ENCODE results near the gene ATP10B. TPM values are rescaled to one million over a fixed set of nuclear protein-coding genes. Genes with fewer than 3 reads are reported as not detected.
"Not testable (repeated sequence)": the region's sequence is repeated elsewhere in the genome, so short reads cannot be mapped to it uniquely, and the experiment has no call there.

The ATP10B gene
- total RNA-seq, 2 experiments from 2014 or later = not detected

- Mint-ChIP-seq H3K27ac (no peak overlapping the region), H3K9me3 (no peaks in the 10 kb centered on the region), H3K4me1 (no peaks in the 10 kb centered on the region), H3K36me3 (no peaks in the 10 kb centered on the region), H3K27me3 (no peaks in the 10 kb centered on the region), H3K4me3 (no peak overlapping the region)
- ATAC-seq (ENCODE audit: low read depth) = no peak
- DNase-seq = no peak
- POLR2A ChIA-PET = no interaction called here
Observed at GRCh38 chr5:160837749-160838593, 14.0 kb downstream of the ATP10B start.

GRCh38 chr5:160837211-160837610, 14.8 kb downstream of the ATP10B start:
- Mint-ChIP-seq H3K27me3 (no peaks in the 10 kb centered on the region), H3K36me3 (no peaks in the 10 kb centered on the region), H3K9me3 (no peaks in the 10 kb centered on the region), H3K4me1 (no peaks in the 10 kb centered on the region), H3K4me3 (no peak overlapping the region), H3K27ac (no peak overlapping the region)
- POLR2A ChIA-PET = no interaction called here
- DNase-seq = no peak
- ATAC-seq (ENCODE audit: low read depth) = no peak

- Mint-ChIP-seq H3K9me3 (no peaks in the 10 kb centered on the region), H3K27me3 (no peaks in the 10 kb centered on the region), H3K27ac (no peak overlapping the region), H3K4me1 (no peaks in the 10 kb centered on the region), H3K36me3 (no peaks in the 10 kb centered on the region), H3K4me3 (no peak overlapping the region)
- DNase-seq = no peak
- POLR2A ChIA-PET = no interaction called here
- ATAC-seq (ENCODE audit: low read depth) = no peak
Observed at GRCh38 chr5:160835818-160836528, 16.0 kb downstream of the ATP10B start.

GRCh38 chr5:160835376-160835775, 16.6 kb downstream of the ATP10B start:
- no peak for DNase-seq
- H3K4me3 Mint-ChIP-seq = no peak overlapping the region
- peaks cover 1% of the 10 kb centered on the region for H3K9me3 Mint-ChIP-seq
- H3K27me3 Mint-ChIP-seq = no peaks in the 10 kb centered on the region
- H3K36me3 Mint-ChIP-seq = no peaks in the 10 kb centered on the region
- no peak overlapping the region for H3K27ac Mint-ChIP-seq
- ATAC-seq (ENCODE audit: low read depth) = no peak
- POLR2A ChIA-PET = no interaction called here
- H3K4me1 Mint-ChIP-seq = no peaks in the 10 kb centered on the region

GRCh38 chr5:160833806-160834205, 18.2 kb downstream of the ATP10B start:
- Mint-ChIP-seq H3K27me3 (no peaks in the 10 kb centered on the region), H3K9me3 (peaks cover 1% of the 10 kb centered on the region), H3K36me3 (no peaks in the 10 kb centered on the region), H3K4me1 (no peaks in the 10 kb centered on the region), H3K4me3 (no peak overlapping the region), H3K27ac (no peak overlapping the region)
- no peak for DNase-seq
- POLR2A ChIA-PET = no interaction called here
- ATAC-seq (ENCODE audit: low read depth) = no peak

- DNase-seq = no peak
- H3K27me3 Mint-ChIP-seq = no peaks in the 10 kb centered on the region
- H3K9me3 Mint-ChIP-seq = peaks cover 3% of the 10 kb centered on the region
- no peaks in the 10 kb centered on the region for H3K4me1 Mint-ChIP-seq
- no peak overlapping the region for H3K4me3 Mint-ChIP-seq
- POLR2A ChIA-PET = no interaction called here
- H3K36me3 Mint-ChIP-seq = no peaks in the 10 kb centered on the region
- no peak overlapping the region for H3K27ac Mint-ChIP-seq
- ATAC-seq (ENCODE audit: low read depth) = no peak
Observed at GRCh38 chr5:160831801-160832200, 20.2 kb downstream of the ATP10B start.

- Mint-ChIP-seq H3K36me3 (no peaks in the 10 kb centered on the region), H3K27ac (no peak overlapping the region), H3K4me1 (no peaks in the 10 kb centered on the region), H3K27me3 (no peaks in the 10 kb centered on the region), H3K4me3 (no peak overlapping the region), H3K9me3 (peaks cover 6% of the 10 kb centered on the region)
- POLR2A ChIA-PET = no interaction called here
- DNase-seq (no peak), ATAC-seq (ENCODE audit: low read depth) (no peak)
Observed at GRCh38 chr5:160824301-160825001, 27.6 kb downstream of the ATP10B start.

GRCh38 chr5:160812996-160813395, 39.0 kb downstream of the ATP10B start:
- H3K4me3 Mint-ChIP-seq; H3K9me3 Mint-ChIP-seq; ATAC-seq (ENCODE audit: low read depth); H3K27me3 Mint-ChIP-seq; DNase-seq; POLR2A ChIA-PET; H3K4me1 Mint-ChIP-seq; H3K36me3 Mint-ChIP-seq; H3K27ac Mint-ChIP-seq: not testable (repeated sequence)

GRCh38 chr5:160805376-160805775, 46.6 kb downstream of the ATP10B start:
- no peak overlapping the region for H3K4me3 Mint-ChIP-seq
- no peaks in the 10 kb centered on the region for H3K4me1 Mint-ChIP-seq
- H3K36me3 Mint-ChIP-seq = no peaks in the 10 kb centered on the region
- no peak overlapping the region for H3K27ac Mint-ChIP-seq
- DNase-seq (no peak), ATAC-seq (ENCODE audit: low read depth) (no peak)
- no peaks in the 10 kb centered on the region for H3K9me3 Mint-ChIP-seq
- H3K27me3 Mint-ChIP-seq = no peaks in the 10 kb centered on the region
- POLR2A ChIA-PET = no interaction called here

- no peak overlapping the region for H3K4me3 Mint-ChIP-seq
- ATAC-seq (ENCODE audit: low read depth) (no peak), DNase-seq (no peak)
- POLR2A ChIA-PET = no interaction called here
- H3K36me3 Mint-ChIP-seq = no peaks in the 10 kb centered on the region
- H3K27me3 Mint-ChIP-seq = no peaks in the 10 kb centered on the region
- no peak overlapping the region for H3K27ac Mint-ChIP-seq
- H3K9me3 Mint-ChIP-seq = no peaks in the 10 kb centered on the region
- no peaks in the 10 kb centered on the region for H3K4me1 Mint-ChIP-seq
Observed at GRCh38 chr5:160802592-160802991, 49.4 kb downstream of the ATP10B start.

GRCh38 chr5:160800375-160801275, 51.4 kb downstream of the ATP10B start:
- POLR2A ChIA-PET = no interaction called here
- no peaks in the 10 kb centered on the region for H3K4me1 Mint-ChIP-seq
- no peak overlapping the region for H3K4me3 Mint-ChIP-seq
- no peak for DNase-seq
- no peak overlapping the region for H3K27ac Mint-ChIP-seq
- peaks cover 6% of the 10 kb centered on the region for H3K27me3 Mint-ChIP-seq
- H3K36me3 Mint-ChIP-seq = no peaks in the 10 kb centered on the region
- ATAC-seq (ENCODE audit: low read depth) = no peak
- no peaks in the 10 kb centered on the region for H3K9me3 Mint-ChIP-seq

- DNase-seq = no peak
- Mint-ChIP-seq H3K9me3 (no peaks in the 10 kb centered on the region), H3K36me3 (no peaks in the 10 kb centered on the region), H3K4me1 (no peaks in the 10 kb centered on the region), H3K27ac (no peak overlapping the region), H3K4me3 (no peak overlapping the region), H3K27me3 (peaks cover 6% of the 10 kb centered on the region)
- POLR2A ChIA-PET = no interaction called here
- no peak for ATAC-seq (ENCODE audit: low read depth)
Observed at GRCh38 chr5:160799184-160799583, 52.8 kb downstream of the ATP10B start.

- no peaks in the 10 kb centered on the region for H3K4me1 Mint-ChIP-seq
- no peaks in the 10 kb centered on the region for H3K9me3 Mint-ChIP-seq
- DNase-seq = no peak
- H3K27ac Mint-ChIP-seq = no peak overlapping the region
- H3K4me3 Mint-ChIP-seq = no peak overlapping the region
- peaks cover 6% of the 10 kb centered on the region for H3K27me3 Mint-ChIP-seq
- POLR2A ChIA-PET = no interaction called here
- no peak for ATAC-seq (ENCODE audit: low read depth)
- no peaks in the 10 kb centered on the region for H3K36me3 Mint-ChIP-seq
Observed at GRCh38 chr5:160797020-160797419, 55.0 kb downstream of the ATP10B start.
